Testis (tissue), 3 donors: ENCODE results near the gene FRYL. TPM values are rescaled to one million over a fixed set of nuclear protein-coding genes. Genes with fewer than 3 reads are reported as not detected.
"Not testable (repeated sequence)": the region's sequence is repeated elsewhere in the genome, so short reads cannot be mapped to it uniquely, and the experiment has no call there.

Experiments used
- DNase-seq: peaks from one replicate; pipeline ENCODE4 v3.0.0-alpha.2; 2019
- H3K27ac ChIP-seq, 2 donors: fragments of 200-600 bp; sonication (generic); one replicate each; pipeline ENCODE4 v1.5.1; 2019
- H3K27me3 ChIP-seq: fragments of 200-600 bp; sonication (generic); one replicate; pipeline ENCODE4 v1.5.1; 2019
- H3K36me3 ChIP-seq: fragments of 200-600 bp; sonication (generic); one replicate; pipeline ENCODE4 v1.5.1; 2017; ENCODE audit warnings: low read depth; ENCODE audit errors: missing control alignments
- H3K4me1 ChIP-seq: fragments of 200-600 bp; sonication (generic); one replicate; pipeline ENCODE4 v1.5.1; 2019
- H3K4me3 ChIP-seq, 2 donors: fragments of 200-600 bp; sonication (generic); one replicate each; pipeline ENCODE4 v1.5.1; 2017 to 2019
- H3K9me3 ChIP-seq: fragments of 200-600 bp; sonication (generic); one replicate; pipeline ENCODE4 v1.5.1; 2017
- POLR2A ChIP-seq: fragments of 450-650 bp; IDR thresholded peaks from one replicate; pipeline ENCODE4 v1.6.1; 2017; ENCODE audit warnings: antibody characterized with exemption, mild to moderate bottlenecking, moderate library complexity
- WGBS, 2 donors: methylation state at CpG; one replicate each; pipeline ENCODE4 v1.1.5; 2018; 5-methylcytosine and 5-hydroxymethylcytosine counted together
- intact Hi-C: fragments of 100-400 bp; cut with DNase I; formaldehyde crosslinking; loops from one replicate; pipeline ENCODE4 v1.15.1; 2023; ENCODE audit warnings: low total_unique reads
- polyA plus RNA-seq: library from polyadenylated mRNA; stranded (reverse); fragments of 350-450 nt; fragmentation: Illumina TruSeq; extraction: RNeasy Lipid Tissue Mini Kit (QIAGEN cat#74804); gene quantifications from one replicate; pipeline ENCODE4 v1.2.3, GENCODE V29; 2014; ENCODE audit warnings: low read depth, low replicate concordance; ENCODE audit not compliant: insufficient read depth
- total RNA-seq, 2 donors: library from RNA; depleted of rRNA; stranded (reverse); fragments of >200 nt; gene quantifications; one replicate each; pipeline ENCODE4 v1.2.3, GENCODE V29; 2016
- TF ChIP-seq, protein P1 (sequence below), 3 experiments: fragments of 450-650 bp in 2 of 3; fragments of 200-600 bp in 1 of 3; sonication (generic) in 1 of 3; IDR thresholded peaks; one replicate each; pipeline ENCODE4 v1.5.1; 2016 to 2019; ENCODE audit warnings: antibody characterized with exemption in 3 of 3, mild to moderate bottlenecking in 2 of 3, moderate library complexity in 1 of 3

FRYL gene
- total and polyA plus RNA-seq, 3 donors from 2014 or later, result 22.5 to 70.6 (median 55.0) TPM

DNA sequence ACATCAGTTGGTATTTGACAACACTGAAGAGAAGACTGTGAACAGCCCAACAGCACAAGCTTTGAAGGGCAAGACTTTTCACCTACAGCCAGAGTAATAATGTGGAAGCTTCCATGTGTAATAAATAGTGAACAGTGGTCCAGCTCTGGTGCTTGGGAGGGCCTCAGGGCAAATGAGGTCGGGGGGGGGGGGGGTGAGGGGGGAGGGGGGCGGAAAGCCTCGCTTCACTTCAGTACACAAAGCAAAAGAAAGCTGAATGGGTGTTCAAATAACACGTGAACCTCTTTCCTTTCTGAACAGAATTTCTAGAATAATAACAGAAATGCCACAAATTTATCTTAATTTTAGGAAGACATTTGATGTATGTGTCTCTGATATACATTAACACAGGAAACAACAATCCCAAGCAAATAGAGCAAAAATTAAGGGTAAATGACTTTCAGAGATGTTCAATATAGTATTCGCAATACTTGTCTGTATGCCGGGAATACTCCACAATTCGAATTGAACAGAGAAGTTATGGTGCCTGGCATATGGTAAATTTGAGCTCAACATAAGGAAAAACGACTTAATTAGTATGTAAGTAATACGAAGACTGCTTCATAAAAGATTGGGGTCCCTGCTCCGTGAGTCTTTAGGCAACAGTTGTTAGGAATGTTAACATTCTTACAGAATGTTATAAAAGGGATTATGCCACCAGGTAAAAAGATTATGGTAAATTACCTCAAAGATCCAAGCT, 92.6 kb downstream of the FRYL start:
- Histone ChIP-seq H3K9me3 (no peaks in the 10 kb centered on the region), H3K36me3 (no peaks in the 10 kb centered on the region), H3K27me3 (no peaks in the 10 kb centered on the region), H3K4me3 (no peak overlapping the region), H3K4me1 (peaks cover 8% of the 10 kb centered on the region), H3K27ac (no peak overlapping the region)
- TF ChIP-seq POLR2A, result no peak
- TF ChIP-seq, protein P1, sequence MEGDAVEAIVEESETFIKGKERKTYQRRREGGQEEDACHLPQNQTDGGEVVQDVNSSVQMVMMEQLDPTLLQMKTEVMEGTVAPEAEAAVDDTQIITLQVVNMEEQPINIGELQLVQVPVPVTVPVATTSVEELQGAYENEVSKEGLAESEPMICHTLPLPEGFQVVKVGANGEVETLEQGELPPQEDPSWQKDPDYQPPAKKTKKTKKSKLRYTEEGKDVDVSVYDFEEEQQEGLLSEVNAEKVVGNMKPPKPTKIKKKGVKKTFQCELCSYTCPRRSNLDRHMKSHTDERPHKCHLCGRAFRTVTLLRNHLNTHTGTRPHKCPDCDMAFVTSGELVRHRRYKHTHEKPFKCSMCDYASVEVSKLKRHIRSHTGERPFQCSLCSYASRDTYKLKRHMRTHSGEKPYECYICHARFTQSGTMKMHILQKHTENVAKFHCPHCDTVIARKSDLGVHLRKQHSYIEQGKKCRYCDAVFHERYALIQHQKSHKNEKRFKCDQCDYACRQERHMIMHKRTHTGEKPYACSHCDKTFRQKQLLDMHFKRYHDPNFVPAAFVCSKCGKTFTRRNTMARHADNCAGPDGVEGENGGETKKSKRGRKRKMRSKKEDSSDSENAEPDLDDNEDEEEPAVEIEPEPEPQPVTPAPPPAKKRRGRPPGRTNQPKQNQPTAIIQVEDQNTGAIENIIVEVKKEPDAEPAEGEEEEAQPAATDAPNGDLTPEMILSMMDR (IDR thresholded peaks at IDR 0.05), result no peak
- intact Hi-C loops, result no loop called here
- WGBS, 2 donors, result 81 to 82% methylated on average over 10 of the region's 10 CpGs
- DNase-seq, result no peak

DNA sequence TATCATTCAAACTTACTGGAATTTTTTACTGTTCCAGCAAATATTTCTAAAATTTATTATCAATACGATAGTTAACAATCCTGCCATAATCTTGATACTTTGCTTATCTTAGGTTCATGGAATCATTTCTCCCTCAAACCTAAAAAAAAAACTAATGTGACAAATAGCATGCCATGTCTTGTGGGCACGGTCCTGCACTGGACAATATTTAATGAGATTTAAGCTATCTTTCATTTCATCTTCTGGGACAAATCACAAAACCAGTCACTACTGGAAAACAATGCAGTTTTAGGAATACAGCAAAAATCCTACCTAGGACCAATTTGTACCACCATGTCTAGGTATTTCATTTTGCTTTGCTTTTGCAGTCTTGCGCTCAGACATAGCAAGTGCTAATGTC, 93.7 kb downstream of the FRYL start:
- H3K9me3 ChIP-seq, result no peaks in the 10 kb centered on the region
- H3K27me3 ChIP-seq, result no peaks in the 10 kb centered on the region
- intact Hi-C loops, result no loop called here
- no peaks in the 10 kb centered on the region for H3K36me3 ChIP-seq
- no peak for DNase-seq
- H3K4me3 ChIP-seq, result no peak overlapping the region
- no peak for TF ChIP-seq POLR2A
- TF ChIP-seq, protein P1 (IDR thresholded peaks at IDR 0.05), result no peak
- peaks cover 8% of the 10 kb centered on the region for H3K4me1 ChIP-seq
- WGBS, 2 donors, result 79 to 83% methylated on average over 3 of the region's 3 CpGs
- H3K27ac ChIP-seq, result no peak overlapping the region

DNA sequence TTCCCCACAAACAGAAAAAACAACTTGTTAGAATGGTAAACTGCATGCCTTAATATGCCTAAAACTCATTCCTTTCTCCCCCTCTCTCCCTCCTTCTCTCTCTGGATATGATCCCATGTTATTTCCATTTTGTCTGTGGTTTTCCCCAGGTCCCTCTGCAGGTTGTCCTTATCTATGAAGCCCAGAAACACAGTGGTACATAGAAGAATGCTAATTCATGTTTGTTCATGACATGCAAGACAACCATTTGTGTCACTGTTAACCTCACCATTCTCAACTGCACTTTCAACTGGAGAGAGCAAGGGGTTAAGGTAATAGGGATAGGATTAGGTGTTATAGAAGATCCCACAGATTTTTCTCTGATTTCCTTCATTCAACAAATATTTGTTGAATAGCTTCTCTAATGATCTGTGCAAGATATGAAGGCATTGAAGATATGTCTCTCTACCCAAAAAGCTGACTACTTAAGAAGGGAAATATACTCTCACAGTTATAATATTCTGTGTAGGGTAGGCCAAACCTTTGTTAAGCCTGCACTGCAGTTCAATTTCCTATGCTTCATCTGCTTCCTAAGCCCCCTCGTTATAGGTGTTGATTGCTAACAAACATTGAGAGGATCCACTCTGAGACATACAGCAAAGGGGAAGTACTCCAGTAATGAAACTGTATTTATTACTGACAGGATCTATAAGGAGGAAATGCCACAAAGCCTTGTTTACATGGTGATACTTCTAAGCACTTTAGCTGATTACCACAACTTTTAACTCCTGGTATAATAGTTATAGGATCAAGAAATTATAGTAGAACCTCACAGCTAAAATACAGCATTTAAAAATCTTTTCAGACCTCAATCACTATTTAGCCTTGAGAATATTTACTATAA, 96.1 kb downstream of the FRYL start:
- no peak for TF ChIP-seq POLR2A
- TF ChIP-seq, protein P1 (IDR thresholded peaks at IDR 0.05), result no peak
- H3K27ac ChIP-seq, result no peak overlapping the region
- intact Hi-C loops, result no loop called here
- H3K4me1 ChIP-seq, result peaks cover 3% of the 10 kb centered on the region
- no peaks in the 10 kb centered on the region for H3K27me3 ChIP-seq
- H3K4me3 ChIP-seq, result no peak overlapping the region
- H3K9me3 ChIP-seq, result no peaks in the 10 kb centered on the region
- WGBS, 2 donors, result 45 to 72% methylated on average over 1 of the region's 1 CpG
- no peaks in the 10 kb centered on the region for H3K36me3 ChIP-seq
- DNase-seq, result no peak

DNA sequence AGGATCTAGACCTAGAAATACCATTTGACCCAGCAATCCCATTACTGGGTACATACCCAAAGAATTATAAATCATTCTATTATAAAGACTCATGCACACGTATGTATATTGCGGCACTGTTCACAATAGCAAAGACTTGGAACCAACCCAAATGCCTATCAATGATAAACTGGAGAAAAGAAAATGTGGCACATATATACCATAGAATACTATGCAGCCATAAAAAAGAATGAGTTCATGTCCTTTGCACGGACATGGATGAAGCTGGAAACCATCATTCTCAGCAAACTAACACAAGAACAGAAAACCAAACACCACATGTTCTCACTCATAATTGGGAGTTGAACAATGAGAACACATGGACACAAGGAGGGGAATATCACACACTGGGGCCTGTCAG, 97.2 kb downstream of the FRYL start:
- intact Hi-C loops, H3K27me3 ChIP-seq, H3K27ac ChIP-seq, H3K36me3 ChIP-seq, H3K4me1 ChIP-seq, H3K9me3 ChIP-seq, DNase-seq, H3K4me3 ChIP-seq: not testable (repeated sequence)
- WGBS, 2 donors, result 85 to 90% methylated on average over 3 of the region's 3 CpGs

DNA sequence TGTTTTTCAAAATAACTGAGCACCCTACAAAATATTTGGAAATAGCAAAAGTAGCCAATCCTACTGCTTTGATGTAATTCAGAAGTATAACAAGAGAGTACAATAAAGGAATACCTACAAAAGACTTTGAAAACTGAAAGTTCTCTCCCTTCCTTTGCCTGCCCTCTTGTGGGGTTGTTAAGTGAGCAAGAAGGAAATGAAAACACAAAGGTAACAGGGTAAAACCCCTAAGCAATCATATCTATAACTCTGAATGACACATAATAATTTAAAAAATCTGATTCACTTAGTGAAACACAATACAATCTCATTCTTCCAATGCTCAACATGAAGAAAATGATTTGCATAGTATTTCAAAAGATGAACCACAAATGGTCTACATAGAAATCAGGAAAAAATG, 98.2 kb downstream of the FRYL start:
- Histone ChIP-seq H3K27ac (no peak overlapping the region), H3K36me3 (no peaks in the 10 kb centered on the region), H3K4me3 (no peak overlapping the region), H3K9me3 (no peaks in the 10 kb centered on the region), H3K4me1 (peaks cover 3% of the 10 kb centered on the region), H3K27me3 (no peaks in the 10 kb centered on the region)
- no peak for DNase-seq
- intact Hi-C loops, result no loop called here
- no peak for TF ChIP-seq POLR2A
- TF ChIP-seq, protein P1 (IDR thresholded peaks at IDR 0.05), result no peak
